Measurements from ENCODE around the gene SIDT2.

The SIDT2 gene

GRCh38 chr11:117223741-117224689, 45.5 kb downstream of the SIDT2 start:
- no peak for DNase-seq

GRCh38 chr11:117225553-117226170, 47.1 kb downstream of the SIDT2 start:
- DNase-seq, result no peak

GRCh38 chr11:117226388-117227385, 48.1 kb downstream of the SIDT2 start:
- DNase-seq, result peak; percentile 80

- no peak for DNase-seq
Observed at GRCh38 chr11:117228091-117228490, 49.5 kb downstream of the SIDT2 start.

GRCh38 chr11:117229411-117229810, 50.9 kb downstream of the SIDT2 start:
- DNase-seq, result no peak

- no peak for DNase-seq
Observed at GRCh38 chr11:117229931-117230285, 51.4 kb downstream of the SIDT2 start.

GRCh38 chr11:117230286-117230961, 51.9 kb downstream of the SIDT2 start:
- DNase-seq, result no peak

GRCh38 chr11:117230999-117231841, 52.7 kb downstream of the SIDT2 start:
- DNase-seq, result no peak

GRCh38 chr11:117231842-117232091, 53.2 kb downstream of the SIDT2 start, which contains the start of gene PCSK7:
PCSK7 (minus strand) TSS chr11:117232073; CDS start chr11:117229844, 2,229 bp downstream.
- DNase-seq, result no peak

GRCh38 chr11:117232092-117232878, 53.7 kb downstream of the SIDT2 start, which contains the start of gene RNF214:
RNF214 (plus strand) TSS chr11:117232671; CDS start chr11:117234273, 1,602 bp downstream.
- peak; percentile 67 for DNase-seq

- DNase-seq, result no peak
Observed at GRCh38 chr11:117232911-117233409, 54.4 kb downstream of the SIDT2 start.

- no peak for DNase-seq
Observed at GRCh38 chr11:117238221-117238620, 59.7 kb downstream of the SIDT2 start.

- DNase-seq, result no peak
Observed at GRCh38 chr11:117239295-117239694, 60.8 kb downstream of the SIDT2 start.

All from NCI-H1092 (cell line).